NCI-H1417 (cell line): Measurements from ENCODE around the gene NUSAP1.
"Not testable (repeated sequence)": the region's sequence is repeated elsewhere in the genome, so short reads cannot be mapped to it uniquely, and the experiment has no call there.

Experiments
- DNase-seq, 3 experiments: peaks; one replicate each; lab custom pipeline; 2025; lab: John Stamatoyannopoulos, UW

Gene NUSAP1

GRCh38 chr15:41332194-41333025 lies at the start of gene NUSAP1, which contains the start of gene OIP5:
Gene NUSAP1 (plus strand): TSS chr15:41332881. CDS start chr15:41332958, 77 bp downstream.
Gene OIP5 (minus strand): TSS chr15:41332591. CDS start chr15:41332561, 30 bp downstream.
- peak; percentile 96 to 99 (median 98) for DNase-seq

GRCh38 chr15:41282980-41283652 lies 49.6 kb upstream of the NUSAP1 start:
- peak in 2 of 3 experiments; percentile 11 to 52 for DNase-seq

- DNase-seq: peak; percentile 94 to 98 (median 97)
These were observed 48.8 kb upstream of the NUSAP1 start for GRCh38 chr15:41283653-41284426.

- peak; percentile 9 to 60 (median 30) for DNase-seq
These were observed 48.1 kb upstream of the NUSAP1 start for GRCh38 chr15:41284427-41285177.

DNA sequence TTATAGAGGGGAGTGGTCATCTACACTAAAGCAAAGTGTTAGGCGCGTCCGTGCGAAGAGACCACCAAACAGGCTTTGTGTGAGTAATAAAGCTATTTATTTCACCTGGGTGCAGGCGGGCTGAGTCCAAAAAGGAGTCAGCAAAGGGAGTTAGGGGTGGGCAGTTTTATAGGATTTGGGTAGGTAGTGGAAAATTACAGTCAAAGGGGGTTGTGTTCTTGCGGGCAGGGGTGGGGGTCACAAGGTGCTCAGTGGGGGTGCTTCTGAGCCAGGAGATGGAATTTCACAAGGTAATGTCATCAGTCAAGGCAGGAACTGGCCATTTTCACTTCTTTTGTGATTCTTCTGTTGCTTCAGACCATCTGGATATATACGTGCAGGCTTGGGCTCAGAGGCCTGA lies 47.4 kb upstream of the NUSAP1 start:
- no peak for DNase-seq

- DNase-seq: no peak
These were observed 45.9 kb upstream of the NUSAP1 start for GRCh38 chr15:41286665-41287333.

DNA sequence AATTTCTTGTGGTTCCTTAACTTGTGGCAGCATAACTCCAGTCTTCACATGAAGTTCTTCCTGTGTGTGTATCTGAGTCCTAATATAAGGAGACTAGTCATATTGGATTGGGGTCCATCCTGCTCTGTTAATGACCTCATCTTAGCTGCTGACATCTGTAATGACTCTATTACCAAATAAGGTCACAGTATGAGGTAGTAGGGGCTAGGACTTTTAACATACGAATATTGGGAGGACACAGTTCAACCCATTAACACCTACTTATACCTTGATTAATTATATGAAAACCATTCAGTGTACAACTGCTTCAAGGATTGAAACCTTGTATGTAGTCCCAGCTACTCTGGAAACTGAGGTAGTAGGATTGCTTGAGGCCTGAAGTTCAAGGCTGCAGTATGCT lies 44.2 kb upstream of the NUSAP1 start:
- no peak for DNase-seq

- DNase-seq: no peak
These were observed 42.7 kb upstream of the NUSAP1 start for GRCh38 chr15:41289953-41290352.

DNA sequence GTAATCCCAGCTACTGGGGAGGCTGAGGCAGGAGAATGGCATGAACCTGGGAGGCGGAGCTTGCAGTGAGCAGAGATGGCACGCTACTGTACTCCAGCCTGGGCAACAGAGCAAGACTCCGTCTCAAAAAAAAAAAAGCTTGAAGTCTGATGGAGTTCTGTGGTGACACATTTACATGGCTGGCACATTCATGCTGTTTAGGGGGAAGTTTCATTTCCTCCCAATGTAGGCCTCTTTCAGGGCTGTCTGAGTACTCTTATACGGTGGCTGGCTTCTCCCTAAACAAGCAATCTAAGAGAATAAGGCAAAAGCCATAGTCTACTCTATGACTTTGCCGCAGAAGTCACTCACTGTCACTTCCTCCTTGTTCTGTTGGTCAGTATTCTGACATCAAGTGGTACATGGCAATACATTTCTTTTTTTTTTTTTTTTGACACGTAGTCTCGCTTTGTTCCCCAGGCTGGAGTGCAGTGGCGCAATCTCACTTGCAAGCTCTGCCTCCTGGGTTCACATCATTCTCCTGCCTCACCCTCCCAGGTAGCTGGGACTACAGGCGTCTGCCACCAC lies 41.5 kb upstream of the NUSAP1 start:
- no peak for DNase-seq

DNA sequence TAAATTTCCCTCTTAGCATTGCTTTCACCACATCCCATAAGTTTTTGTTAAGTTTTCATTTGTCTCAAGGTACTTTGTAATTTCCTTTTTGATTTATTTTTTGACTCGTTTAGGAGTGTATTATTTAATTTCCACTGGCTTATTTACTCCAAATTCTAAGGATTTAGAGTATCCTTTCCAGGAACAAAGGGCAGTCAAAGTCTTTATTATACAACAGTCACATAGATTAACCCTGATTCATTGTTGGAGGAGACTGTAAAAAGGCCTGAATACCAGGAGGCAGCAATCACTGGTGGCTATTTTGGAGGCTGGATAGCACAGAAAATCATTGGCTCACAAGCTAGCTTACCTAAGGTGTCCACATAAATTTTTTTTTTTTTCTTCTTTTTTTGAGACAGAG lies 40.2 kb upstream of the NUSAP1 start:
- DNase-seq: no peak

- DNase-seq: peak in 1 of 3 experiments; percentile 16
These were observed 31.5 kb upstream of the NUSAP1 start for GRCh38 chr15:41301139-41301538.

GRCh38 chr15:41301587-41301986 lies 31.1 kb upstream of the NUSAP1 start:
- no peak for DNase-seq

- DNase-seq: no peak
These were observed 28.4 kb upstream of the NUSAP1 start for GRCh38 chr15:41304149-41304770.

DNA sequence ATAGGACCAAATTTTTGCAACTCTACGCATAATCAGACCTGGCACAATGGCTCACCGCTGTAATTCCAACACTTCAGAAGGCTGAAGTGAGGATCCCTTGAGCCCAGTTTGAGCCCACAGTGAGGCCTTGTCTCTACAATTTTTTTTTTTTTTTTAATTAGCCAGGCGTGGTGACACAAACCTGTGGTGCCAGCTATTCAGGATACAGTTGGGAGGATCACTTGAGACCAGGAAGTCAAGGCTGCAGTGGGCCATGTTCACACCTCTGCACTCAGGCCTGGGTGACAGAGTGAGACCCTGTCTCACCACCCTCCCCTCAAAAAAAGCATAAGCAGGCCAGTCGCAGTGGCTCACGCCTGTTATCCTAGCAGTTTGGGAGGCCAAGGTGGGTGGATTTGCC lies 25.0 kb upstream of the NUSAP1 start:
- no peak for DNase-seq

GRCh38 chr15:41309226-41309905 lies 23.3 kb upstream of the NUSAP1 start:
- DNase-seq: no peak

GRCh38 chr15:41320805-41321330 lies 11.8 kb upstream of the NUSAP1 start:
- not testable (repeated sequence) for DNase-seq

GRCh38 chr15:41323611-41324010 lies 9.1 kb upstream of the NUSAP1 start:
- DNase-seq: no peak

GRCh38 chr15:41331281-41331680 lies 1.4 kb upstream of the NUSAP1 start:
- peak in 1 of 3 experiments; percentile 19 for DNase-seq

GRCh38 chr15:41331833-41332193 lies 868 bp upstream of the NUSAP1 start:
- DNase-seq: no peak
